Hepatocyte (in vitro differentiated cells): ENCODE data around the gene IL17RD. TPM values are rescaled to one million over a fixed set of nuclear protein-coding genes. Genes with fewer than 3 reads are reported as not detected.

Source experiments
- DNase-seq: peaks from one replicate; pipeline ENCODE4 v3.0.0-alpha.2; 2016; ENCODE audit warnings: low spot score
- H2AFZ ChIP-seq: fragments of 200-600 bp; sonication (generic); 2 replicates; pipeline ENCODE4 v1.6.0; 2016; ENCODE audit warnings: antibody characterized with exemption, mild to moderate bottlenecking
- H3K27ac ChIP-seq: fragments of 200-600 bp; sonication (generic); 2 replicates; pipeline ENCODE4 v1.5.1; 2016; ENCODE audit warnings: mild to moderate bottlenecking
- H3K27me3 ChIP-seq: fragments of 200-600 bp; sonication (generic); 2 replicates; pipeline ENCODE4 v1.6.1; 2016
- H3K36me3 ChIP-seq: fragments of 200-600 bp; sonication (generic); replicated peaks from 2 replicates; pipeline ENCODE4 v1.5.1; 2016; ENCODE audit warnings: low read depth; ENCODE audit not compliant: insufficient read depth
- H3K4me1 ChIP-seq: fragments of 200-600 bp; sonication (generic); 2 replicates; pipeline ENCODE4 v1.5.1; 2016; ENCODE audit warnings: mild to moderate bottlenecking, moderate library complexity; ENCODE audit not compliant: insufficient read depth
- H3K4me2 ChIP-seq: fragments of 200-600 bp; sonication (generic); 2 replicates; pipeline ENCODE4 v1.6.0; 2016
- H3K4me3 ChIP-seq: fragments of 200-600 bp; sonication (generic); 2 replicates; pipeline ENCODE4 v1.5.1; 2016; ENCODE audit warnings: mild to moderate bottlenecking
- H3K79me2 ChIP-seq: fragments of 200-600 bp; sonication (generic); 2 replicates; pipeline ENCODE4 v1.6.0; 2017; ENCODE audit warnings: mild to moderate bottlenecking
- H3K9me2 ChIP-seq: fragments of 200-600 bp; sonication (generic); replicated peaks from 2 replicates; pipeline ENCODE4 v1.6.0; 2017; ENCODE audit warnings: mild to moderate bottlenecking; ENCODE audit not compliant: insufficient read depth
- H3K9me3 ChIP-seq: fragments of 200-600 bp; sonication (generic); 2 replicates; pipeline ENCODE4 v1.5.1; 2016; ENCODE audit warnings: low read depth, mild to moderate bottlenecking
- H4K20me1 ChIP-seq: fragments of 200-600 bp; sonication (generic); 2 replicates; pipeline ENCODE4 v1.6.0; 2016; ENCODE audit warnings: mild to moderate bottlenecking; ENCODE audit not compliant: insufficient read depth, poor library complexity, severe bottlenecking
- EZH2 ChIP-seq: fragments of 200-600 bp; sonication (generic); IDR thresholded peaks from 2 replicates; pipeline ENCODE4 v1.6.1; 2016; ENCODE audit warnings: antibody characterized with exemption, mild to moderate bottlenecking, borderline replicate concordance
- EZH2phosphoT487 ChIP-seq: fragments of 200-600 bp; sonication (generic); IDR thresholded peaks from one replicate; pipeline ENCODE4 v1.6.1; 2018; ENCODE audit warnings: antibody characterized with exemption, mild to moderate bottlenecking, low read depth, moderate library complexity; ENCODE audit not compliant: unreplicated experiment, severe bottlenecking
- WGBS: methylation state at CpG from one replicate; pipeline ENCODE4 v1.1.6; 2016; ENCODE audit warnings: low lambda C conversion rate; ENCODE audit errors: missing lambda C conversion rate; 5-methylcytosine and 5-hydroxymethylcytosine counted together
- polyA plus RNA-seq: library from polyadenylated mRNA; unstranded; fragments of >200 nt; fragmentation: Nextera tagmentation; extraction: Ambion mirVana; gene quantifications from 2 replicates; pipeline ENCODE4 v1.2.1, GENCODE V29; 2016
- total RNA-seq: library from RNA; depleted of rRNA; stranded (reverse); fragments of >200 nt; gene quantifications from 2 replicates; pipeline ENCODE4 v1.2.3, GENCODE V29; 2014
- TF ChIP-seq, protein P1 (sequence below): fragments of 200-600 bp; sonication (generic); IDR thresholded peaks from 2 replicates; pipeline ENCODE4 v1.5.1; 2016; ENCODE audit warnings: antibody characterized with exemption, mild to moderate bottlenecking; ENCODE audit not compliant: poor library complexity

The IL17RD gene
- 6.2 and 6.7 TPM in 2 replicates for total RNA-seq
- polyA plus RNA-seq: 1.7 and 2.0 TPM in 2 replicates

DNA sequence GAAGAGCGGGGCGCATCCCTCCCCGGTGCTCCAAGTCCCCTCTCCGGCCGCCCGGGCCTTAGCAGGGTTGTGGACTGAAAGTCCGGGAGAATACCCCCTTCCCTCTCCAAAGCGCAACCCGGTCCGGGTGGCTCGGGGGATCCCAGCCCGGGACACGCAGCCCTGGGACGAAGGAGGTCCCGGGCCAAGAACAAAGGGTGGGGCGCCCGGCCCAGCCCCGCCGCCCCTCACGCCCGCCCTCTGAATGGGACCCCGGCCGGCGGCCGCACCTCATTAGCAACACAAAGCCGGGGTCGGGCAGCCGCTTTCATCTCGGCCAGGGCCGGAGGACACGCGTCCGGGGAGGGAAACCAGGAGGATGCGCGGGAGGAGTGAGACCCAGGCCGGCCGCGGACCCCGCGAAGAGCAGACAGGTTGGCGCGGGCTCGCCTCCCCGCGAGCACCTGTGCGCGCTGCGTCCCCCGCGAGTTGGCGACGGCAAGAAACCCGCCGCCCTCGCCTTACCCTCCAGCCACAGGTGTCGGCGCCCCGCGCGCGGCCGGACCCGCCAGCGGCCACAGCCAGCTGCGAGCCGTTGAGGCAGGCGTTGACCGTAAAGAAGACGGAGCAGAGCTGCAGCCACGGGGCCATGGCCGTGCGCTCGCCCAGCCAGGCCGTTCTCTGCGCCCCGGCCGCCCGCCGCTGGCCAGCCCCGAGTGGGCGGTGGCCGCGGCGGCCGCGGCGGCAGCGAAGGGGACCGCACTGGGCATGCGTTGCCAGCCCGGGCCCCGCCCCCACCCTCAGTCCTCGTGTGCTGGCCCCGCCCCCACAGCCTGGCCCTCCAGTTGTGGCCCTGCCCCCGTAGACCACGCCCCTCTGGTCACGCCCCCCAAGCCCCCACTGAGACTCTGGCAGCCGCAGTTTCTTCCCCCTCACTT, at the start of gene IL17RD:
Gene IL17RD, minus strand, starts transcription at position 697 of the 917 bp plus-strand sequence. Its CDS starts 67 bp downstream, at position 630.
- Histone ChIP-seq H3K27me3 (peaks cover 3% of the 10 kb centered on the region), H3K27ac (peak within 1 kb of the TSS; percentile 37), H3K9me3 (no peaks in the 10 kb centered on the region), H3K79me2 (peaks cover 9% of the 10 kb centered on the region), H3K4me3 (peak within 1 kb of the TSS; percentile 97), H3K36me3 (no peaks in the 10 kb centered on the region), H3K4me1 (peaks cover 19% of the 10 kb centered on the region), H4K20me1 (no peaks in the 10 kb centered on the region), H3K9me2 (no peaks in the 10 kb centered on the region), H3K4me2 (peak within 1 kb of the TSS; percentile 100), H2AFZ (peak within 1 kb of the TSS; percentile 91)
- WGBS: 2% methylated on average over 61 of the region's 98 CpGs
- TF ChIP-seq, protein P1, sequence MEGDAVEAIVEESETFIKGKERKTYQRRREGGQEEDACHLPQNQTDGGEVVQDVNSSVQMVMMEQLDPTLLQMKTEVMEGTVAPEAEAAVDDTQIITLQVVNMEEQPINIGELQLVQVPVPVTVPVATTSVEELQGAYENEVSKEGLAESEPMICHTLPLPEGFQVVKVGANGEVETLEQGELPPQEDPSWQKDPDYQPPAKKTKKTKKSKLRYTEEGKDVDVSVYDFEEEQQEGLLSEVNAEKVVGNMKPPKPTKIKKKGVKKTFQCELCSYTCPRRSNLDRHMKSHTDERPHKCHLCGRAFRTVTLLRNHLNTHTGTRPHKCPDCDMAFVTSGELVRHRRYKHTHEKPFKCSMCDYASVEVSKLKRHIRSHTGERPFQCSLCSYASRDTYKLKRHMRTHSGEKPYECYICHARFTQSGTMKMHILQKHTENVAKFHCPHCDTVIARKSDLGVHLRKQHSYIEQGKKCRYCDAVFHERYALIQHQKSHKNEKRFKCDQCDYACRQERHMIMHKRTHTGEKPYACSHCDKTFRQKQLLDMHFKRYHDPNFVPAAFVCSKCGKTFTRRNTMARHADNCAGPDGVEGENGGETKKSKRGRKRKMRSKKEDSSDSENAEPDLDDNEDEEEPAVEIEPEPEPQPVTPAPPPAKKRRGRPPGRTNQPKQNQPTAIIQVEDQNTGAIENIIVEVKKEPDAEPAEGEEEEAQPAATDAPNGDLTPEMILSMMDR: no peak
- no peak for TF ChIP-seq EZH2
- no peak for TF ChIP-seq EZH2phosphoT487
- peak; percentile 95 for DNase-seq

DNA sequence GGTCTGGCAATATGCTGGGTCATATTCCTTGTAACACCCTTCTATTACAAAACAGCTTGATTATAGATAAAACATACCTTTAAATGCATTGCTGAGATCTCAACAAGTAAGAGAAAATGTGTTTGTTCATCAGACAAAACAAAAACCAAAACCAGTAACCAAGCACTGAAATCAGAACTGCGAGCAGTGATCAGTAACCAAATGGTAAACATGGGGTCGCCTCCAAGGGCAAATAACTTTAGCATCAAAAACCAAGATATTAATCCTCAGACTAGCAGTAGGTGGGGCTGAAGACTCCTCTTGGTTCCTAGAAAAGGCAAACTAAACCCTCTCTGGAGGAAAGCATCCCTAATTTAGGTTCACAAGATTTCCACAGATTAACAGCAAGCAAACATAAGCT, 41.3 kb upstream of the IL17RD start:
- no peaks in the 10 kb centered on the region for H3K9me2 ChIP-seq
- H3K9me3 ChIP-seq: no peaks in the 10 kb centered on the region
- DNase-seq: no peak
- no peak overlapping the region for H2AFZ ChIP-seq
- H3K27me3 ChIP-seq: no peaks in the 10 kb centered on the region
- TF ChIP-seq EZH2: no peak
- TF ChIP-seq EZH2phosphoT487: no peak
- TF ChIP-seq, protein P1: no peak
- no peak overlapping the region for H3K4me3 ChIP-seq
- H3K4me1 ChIP-seq: no peaks in the 10 kb centered on the region
- H3K27ac ChIP-seq: no peak overlapping the region
- WGBS: 90% methylated on average over 2 of the region's 2 CpGs
- no peaks in the 10 kb centered on the region for H3K36me3 ChIP-seq
- H3K79me2 ChIP-seq: no peaks in the 10 kb centered on the region
- no peaks in the 10 kb centered on the region for H4K20me1 ChIP-seq
- no peak overlapping the region for H3K4me2 ChIP-seq

DNA sequence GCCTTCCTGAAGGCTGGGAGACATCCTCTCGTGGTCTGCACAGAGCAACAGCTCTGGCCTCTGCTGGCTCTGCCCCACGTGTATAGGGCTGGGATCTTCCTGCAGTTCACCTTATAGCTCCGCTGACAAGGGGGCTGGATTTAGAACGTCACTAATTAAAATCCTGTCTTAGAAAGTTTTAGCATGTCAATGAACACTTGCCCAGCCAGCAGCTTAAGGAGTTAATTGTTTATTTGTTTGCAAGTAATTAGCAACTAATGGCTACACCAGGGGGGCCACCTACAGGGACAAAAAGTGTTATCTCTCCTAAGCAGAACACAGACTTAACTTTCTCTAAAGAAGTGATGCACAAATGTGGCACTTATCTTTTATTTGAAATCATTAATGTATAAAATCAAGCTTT, 34.7 kb upstream of the IL17RD start, which contains the start of gene HESX1:
Gene HESX1, minus strand, starts transcription at position 84 of the 403 bp plus-strand sequence. Its CDS starts 60 bp downstream, at position 24.
- Histone ChIP-seq H3K27ac (no peak within 1 kb of the TSS), H3K79me2 (no peaks in the 10 kb centered on the region), H4K20me1 (no peaks in the 10 kb centered on the region), H3K36me3 (no peaks in the 10 kb centered on the region), H3K9me3 (no peaks in the 10 kb centered on the region), H3K4me1 (no peaks in the 10 kb centered on the region), H3K27me3 (no peaks in the 10 kb centered on the region), H3K4me3 (no peak within 1 kb of the TSS), H2AFZ (no peak within 1 kb of the TSS), H3K9me2 (no peaks in the 10 kb centered on the region), H3K4me2 (no peak within 1 kb of the TSS)
- WGBS: 31% methylated on average over 4 of the region's 4 CpGs
- DNase-seq: no peak
- TF ChIP-seq EZH2phosphoT487: no peak
- no peak for TF ChIP-seq EZH2
- TF ChIP-seq, protein P1: no peak
